HuH-7 (cell line): ENCODE data around the gene MYH7B.

Experiments used
- DNase-seq: peaks from one replicate; pipeline ENCODE4 v3.0.0; 2011; ENCODE audit warnings: low spot score

Gene MYH7B

DNA sequence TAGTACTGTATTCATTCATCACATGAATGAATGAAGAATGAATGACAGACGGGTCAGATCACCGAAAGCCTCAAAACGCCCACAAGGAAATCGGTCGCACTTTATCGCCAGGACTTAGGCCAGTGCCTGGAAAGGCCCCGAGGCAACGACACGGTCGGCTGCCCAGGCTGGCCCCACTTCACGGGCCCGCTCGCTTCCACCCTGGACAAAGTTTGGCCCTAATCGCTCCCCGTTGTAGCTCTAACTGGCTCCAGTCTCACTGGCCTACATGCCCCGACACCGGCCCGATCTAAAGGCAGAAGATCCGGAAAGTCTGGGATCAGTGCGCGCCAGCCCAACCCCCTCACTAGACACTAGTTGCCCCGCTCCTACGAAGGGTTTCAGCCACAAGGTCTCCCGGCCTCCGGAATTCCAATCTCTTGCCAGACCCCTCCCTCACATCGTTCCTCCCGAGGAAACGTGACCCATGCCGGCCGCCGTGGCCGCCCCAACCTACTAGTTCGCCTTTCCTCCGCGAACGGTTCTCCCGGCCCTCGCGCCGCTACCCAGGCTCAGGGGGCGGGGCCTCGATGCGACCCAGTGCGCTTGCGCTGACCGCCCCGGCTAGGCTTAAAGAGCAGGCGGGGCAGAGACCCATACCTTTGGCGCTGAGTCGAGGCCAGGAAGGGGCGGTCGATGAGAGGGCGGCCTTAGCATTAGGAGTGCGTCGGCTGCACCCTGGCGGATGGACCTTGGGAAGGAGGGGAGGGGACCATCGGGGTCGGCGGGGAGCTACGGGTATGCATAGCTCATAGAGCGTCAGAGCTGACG, at the start of gene MYH7B, which contains the start of gene GSS:
MYH7B (plus strand) TSS at position 638 of the 810 bp plus-strand sequence. CDS start 22,138 bp downstream, outside the sequence.
GSS (minus strand) TSS at position 576 of the 810 bp plus-strand sequence. CDS start 3,954 bp downstream, outside the sequence.
- DNase-seq = peak; percentile 99

DNA sequence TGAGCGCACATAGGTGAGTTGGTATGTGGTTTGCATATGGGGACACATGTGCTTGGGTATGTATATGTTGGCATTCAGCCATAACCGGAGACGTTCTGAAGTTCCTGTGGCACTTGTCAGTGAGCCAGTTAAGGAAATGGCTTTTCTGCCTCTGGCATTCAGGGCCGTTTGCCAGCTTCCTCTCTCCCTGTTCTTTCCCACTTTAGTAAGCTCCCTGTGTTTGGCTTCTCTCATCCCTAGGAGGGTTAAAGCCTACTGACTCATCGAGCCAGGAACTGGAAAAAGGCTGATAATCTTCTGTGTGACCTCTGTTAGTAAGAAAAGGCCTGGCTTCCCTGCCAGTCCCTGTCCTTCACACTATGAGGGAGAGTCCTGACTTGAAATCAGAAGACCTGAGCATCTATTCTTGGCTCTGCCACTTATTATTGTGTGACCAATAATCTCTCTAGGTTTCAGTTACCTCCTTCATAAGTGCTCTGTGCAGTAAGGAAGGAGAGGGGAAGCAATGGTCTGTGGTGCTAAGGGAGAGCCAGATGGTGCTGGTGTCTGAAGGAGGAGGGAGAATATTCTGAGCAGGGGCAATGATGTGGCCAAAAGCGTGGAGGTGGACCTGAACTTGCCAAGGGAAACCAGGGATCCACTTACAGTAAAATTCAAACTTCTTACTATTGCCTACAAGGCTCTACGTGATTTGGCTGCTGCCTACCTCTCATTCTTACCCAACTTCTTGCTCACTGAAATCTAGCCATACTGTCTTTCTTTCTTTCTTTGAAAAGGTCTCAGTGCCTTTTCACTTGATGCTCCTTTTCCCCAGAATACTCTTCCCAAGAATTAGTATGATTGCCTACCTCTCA, 47.8 kb upstream of the MYH7B start:
- no peak for DNase-seq

DNA sequence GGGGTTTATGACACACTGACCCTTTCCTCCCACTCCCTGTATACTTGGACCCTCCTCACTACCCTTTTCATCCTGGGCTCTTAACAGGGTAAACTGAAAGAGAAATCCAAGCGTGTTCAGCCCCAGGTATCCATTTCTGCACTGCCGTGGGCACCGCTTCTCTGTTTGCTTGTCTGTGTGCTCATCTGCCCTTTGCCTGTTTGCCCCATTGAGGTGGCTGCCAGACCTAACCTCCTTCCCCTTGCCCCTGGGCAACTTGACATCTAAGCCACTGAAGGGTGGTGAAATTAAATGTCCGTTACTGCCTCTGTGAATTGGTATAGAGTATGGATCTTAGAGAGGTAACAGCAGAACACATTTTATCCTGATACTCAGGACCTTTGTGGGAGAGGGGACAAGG, 40.5 kb upstream of the MYH7B start:
- no peak for DNase-seq

GRCh38 chr20:34915749-34916455, 39.8 kb upstream of the MYH7B start:
- DNase-seq = no peak

GRCh38 chr20:34916774-34917354, 38.8 kb upstream of the MYH7B start:
- DNase-seq = no peak

GRCh38 chr20:34920055-34920454, 35.6 kb upstream of the MYH7B start:
- no peak for DNase-seq

DNA sequence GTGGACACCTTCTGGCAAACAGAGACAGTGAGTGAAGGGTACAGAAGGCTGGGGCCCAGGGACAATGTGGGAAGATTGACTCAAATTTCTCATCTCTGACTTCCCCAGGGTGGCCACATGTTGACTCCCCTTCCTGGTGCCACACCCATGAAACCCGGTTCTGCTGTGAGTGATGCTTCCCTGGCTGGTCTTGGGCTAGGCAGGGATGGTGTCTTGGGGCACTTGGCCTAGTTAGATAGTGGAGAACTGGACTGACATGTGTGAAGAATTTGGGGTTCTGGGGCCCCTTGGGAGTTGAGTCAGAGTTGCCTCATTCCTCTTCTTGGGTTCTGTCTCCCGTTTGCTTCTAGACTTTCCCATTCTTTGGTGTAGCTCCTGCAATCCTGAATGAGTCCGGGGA, 34.2 kb upstream of the MYH7B start:
- DNase-seq = no peak

GRCh38 chr20:34922654-34923381, 32.9 kb upstream of the MYH7B start:
- DNase-seq = no peak

DNA sequence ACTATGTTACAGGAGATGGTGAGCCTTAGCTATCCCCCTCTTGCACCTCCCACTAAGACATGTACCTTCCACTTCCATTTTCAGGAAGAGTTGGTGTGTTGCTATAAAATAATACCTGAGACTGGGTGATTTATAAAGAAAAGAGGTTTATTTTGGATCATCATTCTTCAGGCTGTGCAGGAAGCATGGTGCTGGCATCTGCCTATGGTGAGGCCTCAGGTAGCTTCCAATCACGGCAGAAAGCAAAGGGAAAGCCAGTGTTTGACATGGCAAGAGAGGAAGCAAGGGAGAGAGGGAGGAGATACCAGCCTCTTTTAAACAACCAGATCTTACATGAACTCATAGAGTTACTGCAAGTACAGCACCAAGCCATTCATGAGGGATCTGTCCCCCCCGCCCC, 32.3 kb upstream of the MYH7B start:
- no peak for DNase-seq

DNA sequence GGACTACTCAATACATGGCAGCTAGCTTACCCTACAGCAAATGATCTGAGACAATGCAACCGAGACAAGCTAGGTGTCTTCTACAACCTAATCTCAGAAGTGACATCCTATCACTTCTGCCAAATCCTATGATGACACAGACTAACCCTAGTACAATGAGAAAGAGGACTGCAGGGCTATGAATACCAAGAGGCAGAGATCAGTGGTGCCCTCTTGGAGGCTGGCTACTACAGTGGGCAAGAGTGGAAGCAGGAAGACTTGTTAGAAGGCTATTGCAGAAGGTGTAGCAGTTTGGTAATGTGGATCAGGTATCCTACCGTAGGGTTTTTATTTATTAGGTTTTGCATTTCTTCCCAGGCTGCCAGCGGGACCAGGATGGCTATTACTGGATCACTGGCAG, 30.3 kb upstream of the MYH7B start:
- DNase-seq = no peak

DNA sequence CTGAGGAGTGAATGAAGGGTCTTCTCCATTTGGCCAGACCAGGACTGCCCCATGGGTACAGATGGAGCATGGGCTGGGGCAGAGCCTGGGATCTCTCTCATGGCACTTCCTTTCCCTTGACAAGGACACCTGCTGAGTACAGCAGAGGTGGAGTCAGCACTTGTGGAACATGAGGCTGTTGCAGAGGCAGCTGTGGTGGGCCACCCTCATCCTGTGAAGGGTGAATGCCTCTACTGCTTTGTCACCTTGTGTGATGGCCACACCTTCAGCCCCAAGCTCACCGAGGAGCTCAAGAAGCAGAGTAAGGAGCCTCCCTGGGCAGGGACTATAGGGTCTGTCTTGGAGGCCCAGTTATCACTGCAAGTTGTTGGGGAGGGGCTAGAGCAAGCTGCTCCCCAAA, 29.7 kb upstream of the MYH7B start:
- DNase-seq = no peak

- no peak for DNase-seq
These were observed 29.1 kb upstream of the MYH7B start for GRCh38 chr20:34926581-34926980.

DNA sequence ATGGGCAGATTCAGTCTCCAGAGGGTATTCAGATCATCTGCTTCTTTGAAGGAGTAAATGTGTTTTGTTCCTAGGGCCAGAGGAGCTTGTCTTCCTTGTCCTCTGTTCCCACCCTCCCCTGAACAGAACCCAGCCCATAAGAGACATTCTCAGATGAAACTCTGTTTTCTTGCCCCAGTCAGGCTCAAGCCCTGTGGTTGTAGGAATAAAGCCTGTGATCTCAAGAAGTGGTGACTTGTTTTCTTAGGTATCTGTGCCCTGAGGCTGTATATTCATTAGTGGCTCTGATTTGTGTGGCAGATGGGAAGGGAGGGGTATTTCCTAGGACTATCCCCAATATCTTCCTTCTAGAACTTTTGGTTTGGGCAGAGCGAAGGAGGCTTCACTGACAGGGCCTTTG, 27.9 kb upstream of the MYH7B start:
- no peak for DNase-seq

- no peak for DNase-seq
These were observed 27.3 kb upstream of the MYH7B start for GRCh38 chr20:34928411-34928810.

DNA sequence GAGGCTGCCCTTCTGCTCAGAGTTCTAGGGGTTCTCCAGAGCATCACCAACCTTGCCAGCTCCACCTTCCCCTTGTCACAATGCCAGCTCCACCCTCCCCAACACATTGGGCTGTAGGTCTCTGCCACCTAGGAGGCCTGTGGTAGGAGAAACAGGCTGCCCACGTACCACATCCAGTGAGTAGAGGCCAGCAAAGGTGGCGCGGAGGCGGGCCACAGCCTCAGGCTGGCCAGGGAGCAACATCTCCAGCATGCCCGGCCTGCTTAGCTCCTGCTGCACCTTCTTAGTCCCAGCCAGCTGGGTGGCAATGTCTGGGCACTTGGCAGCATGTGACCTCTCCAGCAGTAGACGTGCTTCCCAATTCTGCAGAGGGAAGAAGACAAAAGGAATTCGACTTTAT, 23.9 kb upstream of the MYH7B start:
- DNase-seq = no peak

GRCh38 chr20:34938466-34939163, 17.1 kb upstream of the MYH7B start:
- DNase-seq = no peak

DNA sequence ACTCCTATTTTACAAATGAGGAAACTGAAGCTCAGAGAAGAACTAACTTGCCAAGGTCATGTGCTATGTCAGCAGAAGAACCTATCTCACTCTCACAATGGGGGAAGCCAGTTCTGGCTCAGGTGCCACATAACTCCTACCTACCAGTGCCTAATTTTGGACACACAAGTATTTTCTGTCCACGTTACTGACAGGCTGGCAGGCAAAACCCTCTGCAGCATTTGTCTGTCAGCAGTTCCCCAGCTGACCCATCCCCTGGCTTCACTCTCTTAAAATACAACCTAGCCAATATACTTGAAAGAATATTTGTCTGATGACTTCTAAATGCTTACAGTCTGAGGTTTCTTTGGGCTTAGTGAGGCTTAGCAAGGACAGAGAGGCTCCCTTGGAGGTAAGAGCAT, 15.6 kb upstream of the MYH7B start:
- no peak for DNase-seq

DNA sequence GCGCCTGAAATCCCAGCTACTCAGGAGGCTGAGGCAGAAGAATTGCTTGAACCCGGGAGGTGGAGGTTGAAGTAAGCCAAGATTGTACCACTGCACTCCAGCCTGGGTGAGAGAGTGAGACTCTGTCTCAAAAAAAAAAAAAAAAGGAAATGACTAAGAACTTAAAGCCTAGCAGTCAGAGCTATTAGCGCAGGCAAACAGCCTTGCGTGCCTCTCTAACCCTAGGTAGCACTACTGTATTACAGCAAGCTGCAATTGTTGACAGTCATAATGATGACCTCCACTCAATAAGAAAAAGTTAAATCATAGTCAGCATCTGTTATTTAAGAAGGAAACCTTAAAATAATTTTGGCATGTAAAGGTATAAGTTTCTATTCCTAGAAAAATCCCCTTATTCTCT, 14.4 kb upstream of the MYH7B start:
- no peak for DNase-seq

DNA sequence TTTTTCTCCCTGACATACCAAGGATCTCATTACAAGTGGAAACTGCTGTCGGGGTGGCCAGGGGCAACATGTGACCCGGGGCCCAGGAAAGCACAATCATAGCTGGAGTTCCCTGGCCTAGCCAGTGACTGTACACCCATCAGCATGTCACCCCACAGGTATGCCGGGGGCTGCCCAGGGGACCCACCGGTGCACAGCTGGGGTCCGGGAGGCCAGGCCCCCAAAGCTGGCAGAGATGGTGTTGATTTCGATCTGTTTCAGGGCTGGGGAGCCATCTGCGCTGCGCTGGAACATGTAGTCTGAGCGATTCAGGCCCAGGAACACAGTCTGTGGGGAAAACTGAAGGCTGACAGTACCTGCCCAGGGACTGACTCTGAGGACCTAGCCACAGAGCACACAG, 13.4 kb upstream of the MYH7B start:
- DNase-seq = no peak

DNA sequence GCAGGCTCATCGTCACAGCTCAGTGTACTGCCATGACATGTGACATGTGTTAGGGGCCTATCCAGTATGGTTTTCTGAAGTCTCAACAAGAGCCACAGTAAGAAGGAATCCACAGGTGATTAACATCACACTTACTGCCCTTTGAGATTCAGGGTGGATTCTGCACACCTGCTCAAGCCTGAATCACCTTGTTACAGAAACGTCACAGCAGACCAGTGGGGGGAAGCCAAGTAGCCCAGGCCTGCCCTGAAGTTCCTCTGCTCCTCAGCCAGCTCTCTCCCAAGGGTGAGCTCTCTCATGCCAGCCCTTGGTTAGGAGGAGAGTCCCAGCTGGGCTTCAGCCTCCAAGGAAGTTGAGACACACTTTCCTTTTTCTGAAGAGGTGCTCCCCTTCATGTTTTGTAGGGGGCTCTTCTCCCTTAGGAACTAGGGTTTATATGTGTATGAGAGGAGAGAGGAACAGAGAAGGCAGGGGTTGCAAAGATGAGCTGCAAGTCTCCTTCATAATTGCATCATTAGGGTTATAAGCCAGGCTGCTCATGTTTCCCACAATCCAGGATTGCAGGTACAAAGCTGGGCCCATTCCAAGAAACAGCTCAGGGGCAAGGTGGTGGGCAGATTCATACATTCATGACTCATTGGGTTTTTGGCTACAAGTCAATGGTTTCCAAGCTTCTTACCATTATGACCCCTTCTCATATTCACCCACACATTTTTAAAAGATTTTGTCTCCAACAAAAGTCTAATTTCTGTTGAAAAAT, 11.7 kb upstream of the MYH7B start:
- DNase-seq = no peak
